Measurements from ENCODE around the gene SRGAP1.

The SRGAP1 gene

GRCh38 chr12:63941166-63941800, 96.8 kb downstream of the SRGAP1 start:
- no peak for DNase-seq

GRCh38 chr12:63941879-63942278, 97.4 kb downstream of the SRGAP1 start:
- DNase-seq: no peak

DNA sequence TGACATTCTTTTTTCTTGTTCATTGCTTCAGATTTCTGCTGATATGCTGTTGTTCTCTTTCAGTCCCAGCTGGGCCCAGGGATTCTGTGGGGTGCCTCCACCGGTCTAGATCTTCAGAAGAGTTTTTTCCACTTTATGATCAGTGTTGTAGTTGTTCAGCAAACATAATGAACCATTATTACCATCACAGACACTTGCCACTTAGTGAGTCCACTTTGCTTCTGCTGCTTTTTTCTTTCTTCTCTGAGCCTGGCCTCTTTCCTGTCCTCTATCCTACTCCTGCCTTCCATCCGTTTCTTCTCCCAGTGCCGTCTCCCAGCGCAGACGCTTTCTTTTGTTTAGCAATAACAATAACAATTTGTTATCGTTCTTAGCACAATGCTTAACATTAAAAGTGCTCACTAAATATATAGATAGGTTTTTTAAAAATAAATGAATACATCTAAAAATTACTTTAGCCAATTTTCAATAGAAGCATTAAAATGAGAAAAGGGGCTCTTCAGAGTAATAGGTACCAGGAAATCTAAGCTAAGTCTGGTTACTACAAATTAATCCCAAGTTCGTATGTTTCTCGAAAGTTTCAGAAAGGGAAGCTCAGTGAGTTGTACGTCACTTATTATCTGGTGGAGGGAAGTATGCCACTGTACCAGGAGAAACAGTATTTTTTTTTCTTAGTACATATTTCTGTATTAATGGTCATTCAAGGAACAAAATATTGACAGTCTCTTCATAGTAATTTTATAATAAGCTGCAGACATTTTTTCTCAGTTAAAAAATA, 98.2 kb downstream of the SRGAP1 start:
- no peak for DNase-seq

DNA sequence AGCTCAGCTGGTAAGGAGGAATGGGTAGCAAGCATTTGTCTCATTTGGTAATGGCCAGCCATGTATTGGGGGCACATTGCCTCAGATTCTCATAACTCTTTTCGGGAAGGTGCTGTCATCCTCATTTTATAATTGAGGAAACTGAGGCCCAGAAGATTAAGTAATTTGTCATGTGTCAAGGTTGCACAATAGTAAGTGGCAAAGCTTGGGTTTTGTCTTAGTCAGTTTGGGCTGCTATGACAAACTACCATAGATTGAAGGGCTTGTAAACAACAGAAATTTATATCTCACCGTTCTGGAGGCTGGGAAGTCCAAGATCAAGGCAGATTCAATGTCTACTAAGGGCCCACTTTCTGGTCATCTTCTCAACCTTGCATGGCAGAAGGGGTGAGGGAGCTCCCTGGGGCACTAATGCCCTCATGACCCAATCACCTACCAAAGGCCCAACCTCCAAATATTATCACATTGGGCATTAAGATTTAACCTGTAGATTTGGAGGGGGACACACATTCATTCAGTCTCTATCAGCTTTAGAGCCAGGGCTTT, 99.6 kb downstream of the SRGAP1 start:
- no peak for DNase-seq

GRCh38 chr12:63944586-63945228, 100.2 kb downstream of the SRGAP1 start:
- DNase-seq: no peak

GRCh38 chr12:63945777-63946176, 101.3 kb downstream of the SRGAP1 start:
- DNase-seq: no peak

DNA sequence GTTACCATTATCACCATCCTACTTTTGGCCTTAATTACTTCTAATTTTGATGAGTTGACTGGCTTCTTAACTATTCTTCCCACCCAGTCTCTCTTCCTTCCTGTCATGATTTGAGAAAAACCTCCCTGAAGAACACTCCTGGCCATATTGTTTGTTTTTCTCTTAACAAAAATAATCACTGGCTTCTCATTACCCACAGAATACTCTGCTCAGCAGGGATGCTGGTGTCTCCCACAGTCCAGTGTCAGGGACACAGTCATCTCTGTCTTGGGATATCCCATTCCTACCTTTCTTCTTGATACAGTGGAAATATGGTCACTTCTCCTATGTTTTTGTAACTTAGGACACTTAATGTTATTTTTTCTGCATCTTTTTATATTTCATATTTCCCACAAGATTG, 103.7 kb downstream of the SRGAP1 start:
- DNase-seq: no peak

DNA sequence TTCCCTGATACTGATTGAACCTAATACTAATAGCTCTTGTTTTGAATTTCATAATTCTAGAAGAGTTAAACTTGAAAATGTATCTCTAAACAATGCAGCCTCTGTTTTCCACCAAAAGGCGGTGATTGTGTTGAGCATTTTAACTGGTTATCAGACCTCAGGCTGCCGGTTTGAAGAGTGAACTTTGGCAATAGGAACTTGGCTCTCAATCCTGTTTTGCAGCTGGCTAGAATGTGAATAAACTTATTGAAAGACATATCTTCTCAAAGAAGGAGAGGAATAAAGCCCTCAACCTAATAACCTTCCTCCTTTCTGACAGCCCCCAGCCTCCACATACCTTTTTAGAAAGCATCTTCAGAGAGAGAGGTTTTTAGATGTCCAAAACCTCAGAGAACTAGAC, 105.4 kb downstream of the SRGAP1 start:
- no peak for DNase-seq

GRCh38 chr12:63952995-63953394, 108.5 kb downstream of the SRGAP1 start:
- no peak for DNase-seq

GRCh38 chr12:63955831-63956666, 111.5 kb downstream of the SRGAP1 start:
- no peak for DNase-seq

DNA sequence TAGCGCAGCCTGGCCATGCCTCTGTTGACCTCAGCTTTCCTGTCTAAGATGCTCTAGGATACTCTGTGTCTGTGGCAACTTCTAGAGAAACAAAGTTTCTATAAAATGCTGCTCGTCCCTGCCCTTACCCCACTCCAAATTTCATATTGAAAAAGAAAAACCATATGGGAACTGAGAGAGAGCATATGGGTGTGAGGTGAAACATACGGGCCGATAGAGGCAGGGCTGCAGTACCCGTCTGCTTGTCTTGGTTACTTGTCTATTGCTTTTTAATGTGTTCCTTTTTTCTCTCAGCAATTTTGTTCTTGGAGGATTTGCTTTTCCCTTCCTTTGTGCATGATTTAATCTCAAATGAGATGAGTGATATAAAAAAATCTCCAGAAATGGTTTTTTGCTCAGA, 113.0 kb downstream of the SRGAP1 start:
- no peak for DNase-seq

- DNase-seq: no peak
Observed at GRCh38 chr12:63958876-63959580, 114.5 kb downstream of the SRGAP1 start.

- no peak for DNase-seq
Observed at GRCh38 chr12:63961048-63961447, 116.5 kb downstream of the SRGAP1 start.

GRCh38 chr12:63961543-63961942, 117.0 kb downstream of the SRGAP1 start:
- no peak for DNase-seq

DNA sequence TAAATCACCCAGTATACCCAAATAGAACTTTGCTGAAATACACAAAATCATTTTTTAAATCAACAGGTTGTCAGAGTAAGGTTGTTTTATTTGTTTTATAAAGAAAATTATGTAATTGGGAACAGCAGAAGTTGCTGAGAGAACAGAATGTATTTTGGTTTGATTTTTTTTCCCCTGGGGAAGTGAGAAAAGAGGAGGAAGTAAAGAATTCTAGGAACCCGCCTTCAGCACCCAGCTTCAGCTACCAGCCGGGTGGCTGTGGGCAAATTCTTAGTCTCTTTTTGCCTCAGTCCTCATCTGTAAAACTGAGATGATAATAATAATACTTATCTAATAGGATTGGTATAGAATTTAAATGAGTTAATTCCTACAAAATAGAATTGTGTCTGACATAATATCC, 119.4 kb downstream of the SRGAP1 start:
- no peak for DNase-seq

GRCh38 chr12:63964301-63964700, 119.8 kb downstream of the SRGAP1 start:
- no peak for DNase-seq

- DNase-seq: no peak
Observed at GRCh38 chr12:63965936-63966605, 121.6 kb downstream of the SRGAP1 start.

GRCh38 chr12:63966606-63966975, 122.1 kb downstream of the SRGAP1 start:
- DNase-seq: no peak

GRCh38 chr12:63967358-63968145, 123.1 kb downstream of the SRGAP1 start:
- DNase-seq: peak; percentile 49 to 57

DNA sequence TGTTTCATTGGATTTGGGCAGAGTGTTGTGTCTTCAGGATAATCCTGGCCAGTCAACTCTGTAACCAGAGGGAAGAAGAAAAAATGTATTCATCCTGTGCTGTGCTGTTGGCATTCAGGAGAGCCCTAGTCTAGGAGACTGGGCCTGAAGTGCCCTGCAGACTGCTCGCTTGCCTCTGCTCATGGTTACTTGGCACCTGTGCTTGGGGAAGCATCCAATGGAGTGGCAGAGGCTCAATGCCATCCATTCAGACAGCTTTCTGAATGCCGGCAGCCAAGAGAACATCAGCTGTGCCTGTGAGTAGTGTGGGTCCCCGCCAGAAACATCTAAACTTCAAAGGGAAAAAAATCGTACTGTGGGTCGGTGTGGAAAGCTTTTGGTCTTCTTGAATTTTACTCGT, 124.2 kb downstream of the SRGAP1 start:
- DNase-seq: no peak

DNA sequence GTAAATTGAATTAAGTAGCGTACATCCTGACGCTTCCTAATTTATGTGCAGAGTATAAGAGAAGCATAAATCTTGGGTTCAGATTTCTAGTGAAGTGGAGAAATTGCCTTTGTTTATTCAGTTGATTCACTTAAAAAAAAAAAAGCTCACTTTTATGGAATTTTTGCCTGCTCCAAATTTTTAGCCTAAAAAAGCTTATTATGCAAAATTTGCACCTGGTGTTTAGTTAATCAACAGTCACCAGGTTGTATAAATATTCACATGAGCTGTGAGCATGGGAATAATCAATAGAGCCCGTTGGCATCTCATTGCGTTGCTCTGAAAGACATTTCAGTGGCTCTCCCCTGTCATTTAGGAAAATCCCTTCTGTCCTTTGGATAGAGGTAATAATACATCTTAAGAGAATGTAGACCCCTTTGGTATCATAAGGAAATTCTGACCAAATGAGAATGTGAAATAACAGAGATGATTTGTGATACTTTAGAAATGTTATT, 132.4 kb downstream of the SRGAP1 start:
- no peak for DNase-seq
